Right cardiac atrium (tissue), 5 donors: ENCODE results near the gene EYS. TPM values are rescaled to one million over a fixed set of nuclear protein-coding genes. Genes with fewer than 3 reads are reported as not detected.

Experiments used
- ATAC-seq, 2 donors: fragments of 200-7000 bp; cut with Tn5 transposase; one replicate each; pipeline versions ENCODE4 v1.8.0 to v1.9.1; 2020; ENCODE audit warnings: moderate library complexity in 2 of 2, mild to moderate bottlenecking in 1 of 2
- DNase-seq, 3 donors: peaks; one replicate each; pipeline ENCODE4 v3.0.0-alpha.2; 2020
- H3K27ac ChIP-seq: one replicate; pipeline ENCODE4 v1.5.1; 2013; ENCODE audit warnings: mild to moderate bottlenecking, low read length, control low read depth, moderate library complexity
- H3K27me3 ChIP-seq: one replicate; pipeline ENCODE4 v1.6.1; 2013; ENCODE audit not compliant: control insufficient read depth, insufficient read depth
- H3K4me1 ChIP-seq: one replicate; pipeline ENCODE4 v1.6.1; 2013; ENCODE audit warnings: low read length; ENCODE audit not compliant: control insufficient read depth, insufficient read depth
- H3K4me3 ChIP-seq: one replicate; pipeline ENCODE4 v1.5.1; 2013; ENCODE audit warnings: low read length, control low read depth
- H3K9me3 ChIP-seq: one replicate; pipeline ENCODE4 v1.6.1; 2013; ENCODE audit warnings: low read length; ENCODE audit not compliant: control insufficient read depth
- WGBS: extraction: QIAGEN DNeasy Blood & Tissue Kit; methylation state at CpG from one replicate; pipeline ENCODE4 v1.1.7; 2013; 5-methylcytosine and 5-hydroxymethylcytosine counted together
- intact Hi-C, 4 donors: fragments of 100-400 bp; cut with DNase I; formaldehyde crosslinking; loops; one replicate each; pipeline versions ENCODE4 v1.11.0 to v1.14.0; 2022 to 2023
- polyA plus RNA-seq: library from polyadenylated mRNA; stranded (reverse); fragments of 200-250 nt; gene quantifications from one replicate; pipeline ENCODE4 v1.2.3, GENCODE V29; 2013
- total RNA-seq, 4 donors: library from RNA; stranded (reverse); fragmentation: NEBNext Ultra II Directional; extraction: Animal tissue kit (Norgen Biotek cat#: 25700); gene quantifications; one replicate each; pipeline ENCODE4 v1.2.1, GENCODE V29; 2021
- donor health status: healthy with polysubstance abuse.
- donor health status: DM: no; HTN: yes; CAD: no.
- donor health status: DM: no; HTN: no; CAD: no.
- donor health status: DM: no; HTN: yes; CAD: no; lungs with severe emphysema.
- donor health status: DM: yes; HTN: yes; CAD: no.

Gene EYS
- total and polyA plus RNA-seq, 5 donors: 0.02 to 0.24 (median 0.06) TPM; not detected in 2

DNA sequence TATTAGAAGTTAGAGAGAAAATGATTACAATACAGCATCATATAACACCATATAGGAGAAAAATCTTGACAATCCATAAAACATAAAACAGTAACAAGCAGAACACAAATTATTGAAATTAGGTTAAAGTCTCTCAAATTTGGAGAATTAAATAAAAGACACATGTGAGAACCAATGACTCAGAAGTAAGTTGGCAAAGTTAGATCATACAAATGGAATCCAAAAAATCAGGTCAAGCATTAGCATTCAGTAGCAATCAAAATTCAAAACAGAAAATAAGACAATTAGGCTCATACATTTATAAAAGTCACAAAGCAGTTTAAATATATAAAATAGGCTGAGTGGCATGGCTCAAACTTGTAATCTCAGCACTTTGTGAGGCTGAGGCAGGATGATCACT, 1295.8 kb downstream of the EYS start:
- intact Hi-C loops: no loop called here
- H3K4me3 ChIP-seq: no peak overlapping the region
- no peaks in the 10 kb centered on the region for H3K9me3 ChIP-seq
- DNase-seq (no peak), ATAC-seq (no peak)
- H3K4me1 ChIP-seq: no peaks in the 10 kb centered on the region
- H3K27me3 ChIP-seq: no peaks in the 10 kb centered on the region
- H3K27ac ChIP-seq: no peak overlapping the region

DNA sequence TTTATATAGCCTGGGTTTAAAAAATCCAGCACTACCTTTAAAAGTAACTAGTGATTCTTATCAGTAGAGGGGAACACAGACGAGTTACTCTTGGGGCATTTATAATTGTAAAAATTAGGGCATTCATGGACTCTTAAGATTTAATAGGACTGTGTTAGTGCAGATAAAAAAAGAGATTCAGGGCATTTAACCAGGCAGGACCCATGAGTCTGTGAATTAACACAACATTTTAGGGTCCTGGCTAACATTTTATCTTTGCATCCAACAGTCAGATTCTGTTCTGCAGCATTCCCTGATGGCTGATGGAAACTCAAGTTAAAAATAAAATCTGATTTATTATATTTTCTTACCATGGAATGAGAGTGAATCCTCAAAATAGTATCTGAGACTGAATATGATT, 1297.1 kb downstream of the EYS start:
- DNase-seq: no peak
- Histone ChIP-seq H3K4me3 (no peak overlapping the region), H3K27me3 (no peaks in the 10 kb centered on the region), H3K9me3 (no peaks in the 10 kb centered on the region), H3K4me1 (no peaks in the 10 kb centered on the region), H3K27ac (no peak overlapping the region)
- no peak for ATAC-seq
- WGBS: 72% methylated on average over 1 of the region's 1 CpG
- intact Hi-C loops: no loop called here

DNA sequence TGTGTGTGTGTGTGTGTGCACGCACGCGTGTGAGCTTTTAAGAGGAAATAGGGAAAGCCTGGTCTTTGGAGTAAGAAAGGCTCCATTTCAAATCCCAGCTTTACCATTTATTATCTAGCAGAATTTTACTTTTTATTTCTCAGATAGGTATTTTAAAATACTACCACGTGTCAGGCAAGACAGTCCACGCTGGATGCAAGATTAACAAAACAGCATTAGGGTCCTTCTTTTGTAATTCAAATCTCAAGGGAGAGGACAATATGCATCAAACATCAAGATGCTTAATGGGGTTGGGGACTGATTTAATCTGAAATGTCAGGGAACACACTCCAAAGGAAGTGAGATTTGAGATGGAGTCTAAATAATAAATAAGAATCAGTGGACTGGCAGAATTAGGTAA, 1302.6 kb downstream of the EYS start:
- intact Hi-C loops: no loop called here
- no peaks in the 10 kb centered on the region for H3K4me1 ChIP-seq
- DNase-seq (no peak), ATAC-seq (no peak)
- H3K9me3 ChIP-seq: no peaks in the 10 kb centered on the region
- 82% methylated on average over 5 of the region's 5 CpGs for WGBS
- no peak overlapping the region for H3K27ac ChIP-seq
- H3K27me3 ChIP-seq: no peaks in the 10 kb centered on the region
- H3K4me3 ChIP-seq: no peak overlapping the region

DNA sequence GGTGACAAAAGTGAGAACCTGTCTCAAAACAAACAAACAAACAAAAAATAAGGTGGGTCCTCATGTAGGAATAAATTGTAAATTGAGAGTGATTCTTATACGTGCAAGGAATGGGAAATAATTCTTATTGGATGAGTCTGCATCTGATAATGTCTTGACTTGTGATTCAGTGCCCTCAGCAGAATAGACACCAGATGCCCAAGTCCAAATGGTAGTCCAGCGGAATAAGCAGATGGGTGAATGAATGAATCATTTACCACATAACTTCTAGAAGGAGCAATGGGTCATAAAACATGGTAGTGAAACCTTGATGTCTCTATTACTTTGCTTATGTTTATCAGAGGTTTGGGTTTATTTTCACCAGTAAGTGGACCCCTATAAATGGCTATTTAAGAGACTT, 1323.7 kb downstream of the EYS start:
- intact Hi-C loops: no loop called here
- WGBS: 46% methylated on average over 2 of the region's 2 CpGs
- no peaks in the 10 kb centered on the region for H3K4me1 ChIP-seq
- DNase-seq: no peak
- no peak overlapping the region for H3K4me3 ChIP-seq
- ATAC-seq: no peak
- no peaks in the 10 kb centered on the region for H3K9me3 ChIP-seq
- H3K27me3 ChIP-seq: no peaks in the 10 kb centered on the region
- H3K27ac ChIP-seq: no peak overlapping the region

DNA sequence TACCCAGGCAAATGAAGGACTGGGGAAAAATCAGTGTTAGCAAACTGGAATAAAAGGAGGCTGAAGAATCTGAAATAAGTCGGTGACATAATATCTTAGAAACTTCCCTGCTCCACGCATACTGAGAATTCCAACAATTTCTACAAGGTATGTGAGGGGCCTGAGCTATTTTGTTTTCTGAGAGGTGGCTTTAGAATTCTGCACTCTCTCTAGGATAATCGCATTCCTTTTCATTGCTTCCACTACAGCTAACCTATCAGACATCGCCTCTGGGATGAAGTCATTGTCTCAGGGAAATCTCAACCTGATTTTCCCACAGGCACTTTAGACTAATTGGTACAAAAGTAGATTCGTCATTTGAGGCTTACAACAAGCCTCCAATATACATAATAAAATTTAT, 1330.6 kb downstream of the EYS start:
- Histone ChIP-seq H3K4me1 (no peaks in the 10 kb centered on the region), H3K27ac (no peak overlapping the region), H3K27me3 (no peaks in the 10 kb centered on the region), H3K4me3 (no peak overlapping the region), H3K9me3 (no peaks in the 10 kb centered on the region)
- intact Hi-C loops: no loop called here
- ATAC-seq (no peak), DNase-seq (no peak)
- 57% methylated on average over 5 of the region's 5 CpGs for WGBS

DNA sequence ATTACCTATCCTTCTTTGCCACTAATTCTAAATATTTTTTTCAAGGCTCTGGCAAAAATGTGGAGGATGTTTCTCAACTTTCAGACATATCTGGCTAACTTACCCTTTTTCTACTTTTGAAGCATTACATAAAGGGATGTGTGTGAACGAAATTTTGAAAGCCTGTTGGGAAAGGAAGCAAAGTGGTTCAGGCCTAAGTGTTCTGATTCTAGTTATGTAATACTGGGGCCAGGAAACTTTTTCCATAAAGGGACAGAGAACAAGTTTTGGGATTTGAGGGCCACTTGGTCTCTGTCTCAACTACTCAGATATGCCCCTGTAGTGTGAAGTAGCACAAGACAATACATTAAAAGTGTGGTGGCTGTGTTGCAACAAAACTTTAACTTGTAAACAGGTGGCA, 1349.6 kb downstream of the EYS start:
- intact Hi-C loops: no loop called here
- Histone ChIP-seq H3K27ac (no peak overlapping the region), H3K4me3 (no peak overlapping the region), H3K4me1 (no peaks in the 10 kb centered on the region), H3K9me3 (no peaks in the 10 kb centered on the region), H3K27me3 (no peaks in the 10 kb centered on the region)
- 51% methylated on average over 1 of the region's 1 CpG for WGBS
- DNase-seq (no peak), ATAC-seq (no peak)

DNA sequence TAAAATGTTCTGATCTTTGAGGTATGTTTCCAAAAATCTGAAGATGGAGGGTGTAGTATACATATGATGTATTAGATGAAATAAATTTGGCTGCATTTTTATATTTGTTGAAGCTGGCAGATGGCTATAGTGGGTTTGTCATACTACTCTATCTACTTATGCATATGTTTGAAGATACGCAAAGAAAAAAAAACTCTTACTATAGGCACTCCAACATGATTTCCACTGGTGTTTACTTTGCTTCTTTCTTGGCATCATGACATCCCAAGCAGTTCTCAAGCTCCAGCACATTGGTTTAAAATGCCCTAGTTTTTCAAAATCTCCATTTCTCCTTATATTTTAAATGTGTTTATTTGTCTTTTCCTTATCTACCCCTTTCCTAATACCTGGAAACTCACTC, 1359.6 kb downstream of the EYS start:
- DNase-seq: no peak
- no peaks in the 10 kb centered on the region for H3K9me3 ChIP-seq

DNA sequence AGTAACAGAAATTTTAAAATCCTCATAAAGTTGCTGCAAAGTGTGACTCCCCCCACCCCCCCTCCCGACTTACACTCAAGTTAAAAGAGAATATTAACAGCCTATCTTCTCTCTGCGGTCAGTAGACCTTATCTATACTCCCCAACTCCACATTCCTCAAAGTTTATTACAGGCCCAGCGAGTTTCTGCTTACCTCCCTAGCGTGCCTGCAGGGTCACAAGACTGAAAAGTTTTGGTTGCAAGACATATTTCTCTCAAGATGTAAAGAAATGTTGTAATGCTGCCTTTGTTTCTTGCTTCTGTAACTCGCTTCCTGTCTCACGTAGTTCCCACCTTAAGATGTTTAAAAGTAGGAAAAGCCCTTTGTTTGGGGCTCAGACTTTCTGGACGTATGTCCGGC, 1371.8 kb downstream of the EYS start:
- Histone ChIP-seq H3K4me1 (no peaks in the 10 kb centered on the region), H3K4me3 (no peak overlapping the region), H3K9me3 (no peaks in the 10 kb centered on the region), H3K27me3 (no peaks in the 10 kb centered on the region), H3K27ac (no peak overlapping the region)
- 74% methylated on average over 8 of the region's 8 CpGs for WGBS
- intact Hi-C loops: no loop called here
- ATAC-seq (no peak), DNase-seq (no peak)

More for the DNA sequence above, 1359.6 kb downstream of the EYS start:
- no peaks in the 10 kb centered on the region for H3K4me1 ChIP-seq
- no peak overlapping the region for H3K27ac ChIP-seq
- ATAC-seq: no peak
- H3K27me3 ChIP-seq: no peaks in the 10 kb centered on the region
- intact Hi-C loops: no loop called here
- 75% methylated on average over 1 of the region's 1 CpG for WGBS
- no peak overlapping the region for H3K4me3 ChIP-seq

DNA sequence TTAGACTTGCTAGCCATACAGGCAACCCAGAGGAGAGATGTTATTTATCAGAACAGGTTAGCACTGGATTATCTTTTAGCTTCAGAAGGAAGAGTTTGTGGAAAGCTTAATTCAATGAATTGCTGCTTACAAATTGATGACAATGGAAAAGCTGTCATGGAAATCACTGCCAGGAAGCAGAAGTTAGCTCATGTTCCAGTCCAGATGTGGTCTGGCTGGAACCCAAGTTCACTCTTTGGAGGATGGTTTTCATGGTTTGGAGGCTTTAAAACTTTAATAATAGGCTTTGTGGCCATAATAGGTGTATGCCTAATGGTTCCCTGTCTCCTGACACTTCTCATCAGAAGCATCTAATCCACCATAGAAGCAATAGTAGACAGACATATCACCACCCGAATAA, 1372.4 kb downstream of the EYS start:
- intact Hi-C loops: no loop called here
- Histone ChIP-seq H3K4me3 (no peak overlapping the region), H3K27me3 (no peaks in the 10 kb centered on the region), H3K4me1 (no peaks in the 10 kb centered on the region), H3K9me3 (no peaks in the 10 kb centered on the region), H3K27ac (no peak overlapping the region)
- DNase-seq: no peak
- 97% methylated on average over 1 of the region's 1 CpG for WGBS
- no peak for ATAC-seq

DNA sequence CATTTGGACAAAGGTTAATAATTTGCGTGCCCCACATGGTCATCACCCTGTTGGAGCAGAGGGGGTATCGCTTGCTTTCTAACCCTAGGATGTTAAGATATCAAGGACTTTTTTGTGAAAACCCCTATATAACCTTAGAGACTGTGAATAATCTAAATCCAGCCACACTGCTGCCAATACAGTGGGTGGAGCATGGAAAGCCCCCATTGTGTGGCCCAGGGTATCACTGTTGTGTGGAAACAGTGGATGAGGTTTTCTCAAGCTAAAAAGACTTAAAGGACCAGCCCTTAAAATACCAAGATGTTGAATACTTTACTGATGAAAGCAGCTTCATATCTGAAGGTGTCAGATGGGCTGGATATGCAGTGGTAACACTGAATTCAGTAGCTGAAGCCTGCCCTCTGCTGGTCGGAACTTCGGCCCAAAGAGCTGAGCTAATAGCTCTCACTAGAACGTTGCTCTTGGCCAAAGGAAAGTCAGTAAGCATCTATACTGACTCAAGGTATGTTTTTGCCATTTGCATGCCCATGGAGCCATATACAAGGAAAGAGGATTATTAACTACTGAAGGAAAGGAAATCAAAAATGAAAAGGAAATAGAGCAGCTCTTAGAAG, 1376.2 kb downstream of the EYS start:
- no peaks in the 10 kb centered on the region for H3K4me1 ChIP-seq
- H3K27me3 ChIP-seq: no peaks in the 10 kb centered on the region
- no peak overlapping the region for H3K27ac ChIP-seq
- intact Hi-C loops: no loop called here
- no peak overlapping the region for H3K4me3 ChIP-seq
- WGBS: 46% methylated on average over 5 of the region's 5 CpGs
- ATAC-seq: no peak
- peak; percentile 51 to 89 (median 67) for DNase-seq
- no peaks in the 10 kb centered on the region for H3K9me3 ChIP-seq

DNA sequence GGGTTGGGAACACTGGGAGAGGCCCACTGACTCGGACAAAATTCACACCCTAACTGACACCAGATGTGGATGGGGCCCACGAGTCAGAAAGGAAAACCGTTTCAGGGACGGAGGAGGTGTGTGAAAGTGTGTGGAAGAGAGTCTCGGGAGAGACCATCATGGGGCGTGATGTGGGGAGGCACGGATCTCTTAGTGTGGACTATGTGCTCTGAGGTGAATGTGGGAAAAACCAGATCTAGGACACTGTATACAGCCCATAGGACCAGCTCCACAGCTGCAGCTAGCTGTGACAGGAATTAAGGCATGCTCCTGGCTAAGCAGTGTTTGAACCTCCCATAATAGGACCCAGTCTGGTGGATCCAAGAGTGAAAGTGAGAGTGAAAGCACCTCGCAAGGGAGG, 1380.1 kb downstream of the EYS start:
- Histone ChIP-seq H3K27me3 (no peaks in the 10 kb centered on the region), H3K27ac (no peak overlapping the region), H3K4me3 (no peak overlapping the region), H3K9me3 (no peaks in the 10 kb centered on the region), H3K4me1 (no peaks in the 10 kb centered on the region)
- ATAC-seq: no peak
- no peak for DNase-seq
- intact Hi-C loops: no loop called here
- 90% methylated on average over 8 of the region's 8 CpGs for WGBS

DNA sequence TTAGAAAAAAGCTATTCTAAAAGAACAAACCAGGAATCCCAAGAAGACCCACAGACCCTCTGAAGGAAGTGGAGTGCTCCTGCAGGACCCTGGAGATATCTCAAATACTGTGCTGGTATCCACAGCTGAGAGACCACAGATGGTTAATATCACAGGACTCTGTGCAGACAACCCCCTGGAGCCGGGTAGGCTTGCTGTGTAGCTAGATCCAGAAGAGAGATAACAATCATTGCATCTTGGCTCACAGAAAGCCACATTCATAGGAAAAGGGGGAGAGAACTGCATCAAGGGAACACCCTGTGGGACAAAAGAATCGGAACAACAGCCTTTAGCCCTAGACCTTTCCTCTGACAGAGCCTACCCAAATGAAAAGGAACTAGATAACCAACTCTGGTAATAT, 1381.9 kb downstream of the EYS start:
- Histone ChIP-seq H3K4me1 (no peaks in the 10 kb centered on the region), H3K27ac (no peak overlapping the region), H3K27me3 (no peaks in the 10 kb centered on the region), H3K4me3 (no peak overlapping the region), H3K9me3 (no peaks in the 10 kb centered on the region)
- DNase-seq: no peak
- intact Hi-C loops: no loop called here
- ATAC-seq: no peak
- WGBS: 38% methylated on average over 2 of the region's 2 CpGs
